ENCODE measurements around the gene YPEL3.

GRCh38 chr16:30076276-30076791, 19.7 kb downstream of the YPEL3 start:
- TF ChIP-seq CTCF (IDR thresholded peaks at IDR 0.05; ENCODE audit: poor library complexity, severe bottlenecking) (no peak), TAF1 (IDR thresholded peaks at IDR 0.05; ENCODE audit: low read depth) (no peak), EZH2 (IDR thresholded peaks at IDR 0.05; ENCODE audit: borderline replicate concordance, insufficient read depth, low read length, poor library complexity, severe bottlenecking) (no peak), SMC3 (conservative IDR thresholded peaks at IDR 0.05; ENCODE audit: poor library complexity) (no peak), EP300 (conservative IDR thresholded peaks at IDR 0.05; ENCODE audit: poor library complexity, severe bottlenecking) (no peak)

Measured in neural cell (in vitro differentiated cells).